Gastrocnemius medialis (tissue), 4 donors: ENCODE data around the gene ARHGEF7. TPM values are rescaled to one million over a fixed set of nuclear protein-coding genes. Genes with fewer than 3 reads are reported as not detected.

ENCODE experiments used
- ATAC-seq, 2 donors: fragments of 150-250 bp; one replicate each; pipeline ENCODE4 v1.9.1; 2016
- DNase-seq, 2 donors: peaks; one replicate each; pipeline ENCODE4 v3.0.0-alpha.2; 2019
- H3K27ac ChIP-seq, 4 donors: fragments of 200-600 bp; sonication (generic); 1 replicate in 1 of 4; 2 replicates in 3 of 4; pipeline ENCODE4 v1.5.1; 2016 to 2018; ENCODE audit warnings: mild to moderate bottlenecking in 2 of 4, moderate library complexity in 1 of 4
- H3K27me3 ChIP-seq, 3 donors: fragments of 200-600 bp; sonication (generic) in 2 of 3; 1 replicate in 1 of 3; 2 replicates in 2 of 3; pipeline versions ENCODE4 v1.5.1 to v1.6.0; 2016 to 2019; ENCODE audit warnings: mild to moderate bottlenecking in 1 of 3, moderate library complexity in 1 of 3
- H3K36me3 ChIP-seq, 2 donors: fragments of 200-600 bp; sonication (generic) in 1 of 2; one replicate each; pipeline ENCODE4 v1.5.1; 2017 to 2018
- H3K4me1 ChIP-seq, 2 donors: fragments of 200-600 bp; sonication (generic) in 1 of 2; one replicate each; pipeline ENCODE4 v1.5.1; 2016 to 2017; ENCODE audit warnings: mild to moderate bottlenecking in 2 of 2
- H3K4me3 ChIP-seq, 4 donors: fragments of 200-600 bp; sonication (generic) in 3 of 4; 1 replicate in 1 of 4; 2 replicates in 3 of 4; pipeline ENCODE4 v1.5.1; 2016 to 2019; ENCODE audit warnings: mild to moderate bottlenecking in 2 of 4
- H3K9me3 ChIP-seq, 3 donors: fragments of 200-600 bp; sonication (generic) in 2 of 3; 1 replicate in 1 of 3; 2 replicates in 2 of 3; pipeline ENCODE4 v1.5.1; 2016 to 2019
- CTCF ChIP-seq, 5 experiments: fragments of 450-650 bp in 3 of 5; fragments of 200-600 bp in 2 of 5; sonication (generic) in 2 of 5; IDR thresholded peaks in 4 of 5; conservative IDR thresholded peaks in 1 of 5; 1 replicate in 4 of 5; 2 replicates in 1 of 5; pipeline ENCODE4 v1.5.1; 2016 to 2019; ENCODE audit warnings: antibody characterized with exemption in 5 of 5, mild to moderate bottlenecking in 3 of 5, moderate library complexity in 3 of 5
- POLR2A ChIP-seq, 2 donors: fragments of 450-650 bp; IDR thresholded peaks; one replicate each; pipeline ENCODE4 v1.6.1; 2017; ENCODE audit warnings: antibody characterized with exemption in 2 of 2, mild to moderate bottlenecking in 2 of 2, moderate library complexity in 2 of 2
- in situ Hi-C, 4 donors: fragments of 200-750 bp; cut with MboI; loops; one replicate each; pipeline versions ENCODE4 v1.15.0 to v1.8.0; 2017; ENCODE audit warnings: low sequenced_read_pairs in 4 of 4
- intact Hi-C: fragments of 100-400 bp; cut with DNase I; formaldehyde crosslinking; loops from one replicate; pipeline ENCODE4 v1.15.1; 2023; ENCODE audit warnings: low total_unique reads
- total RNA-seq, 4 donors: library from RNA; depleted of rRNA; stranded (reverse); fragments of >200 nt; gene quantifications; one replicate each; pipeline versions ENCODE4 v1.1.0 to v1.2.3, GENCODE V29; 2016

ARHGEF7 gene
- total RNA-seq, 4 donors from 2014 or later = 24.5 to 56.9 (median 31.3) TPM

- Histone ChIP-seq H3K27ac (peak overlapping the region in 1 of 4 donors; percentile 14), H3K36me3 (no peaks in the 10 kb centered on the region), H3K9me3 (no peaks in the 10 kb centered on the region), H3K27me3 (no peaks in the 10 kb centered on the region), H3K4me1 (peaks cover 10 to 13% of the 10 kb centered on the region in 2 donors), H3K4me3 (no peak overlapping the region)
- DNase-seq (no peak), ATAC-seq (peak in 1 of 2 donors; percentile 39)
- in situ Hi-C loops = no loop called here
- intact Hi-C loops = no loop called here
- TF ChIP-seq POLR2A (IDR thresholded peaks at IDR 0.05) (no peak), CTCF (IDR thresholded peaks at IDR 0.05 in 4 of 5, conservative IDR thresholded peaks at IDR 0.05 in 1 of 5) (no peak)
Observed at GRCh38 chr13:111131611-111132010, 16.5 kb downstream of the ARHGEF7 start.

- in situ Hi-C loops = no loop called here
- Histone ChIP-seq H3K4me1 (peaks cover 10 to 13% of the 10 kb centered on the region in 2 donors), H3K4me3 (no peak overlapping the region), H3K36me3 (no peaks in the 10 kb centered on the region), H3K9me3 (no peaks in the 10 kb centered on the region), H3K27me3 (no peaks in the 10 kb centered on the region), H3K27ac (no peak overlapping the region)
- TF ChIP-seq POLR2A (IDR thresholded peaks at IDR 0.05) = no peak
- TF ChIP-seq CTCF (IDR thresholded peaks at IDR 0.05 in 4 of 5, conservative IDR thresholded peaks at IDR 0.05 in 1 of 5) = no peak
- ATAC-seq = no peak
- no peak for DNase-seq
- intact Hi-C loops = no loop called here
Observed at GRCh38 chr13:111132948-111133347, 17.8 kb downstream of the ARHGEF7 start.

GRCh38 chr13:111139452-111139851 is 24.3 kb downstream of the ARHGEF7 start:
- no peaks in the 10 kb centered on the region for H3K9me3 ChIP-seq
- DNase-seq (no peak), ATAC-seq (no peak)
- H3K27ac ChIP-seq = no peak overlapping the region
- H3K36me3 ChIP-seq = no peaks in the 10 kb centered on the region
- no peak for TF ChIP-seq POLR2A (IDR thresholded peaks at IDR 0.05)
- TF ChIP-seq CTCF (IDR thresholded peaks at IDR 0.05 in 4 of 5, conservative IDR thresholded peaks at IDR 0.05 in 1 of 5) = no peak
- in situ Hi-C loops (no loop called here), intact Hi-C loops (no loop called here)
- peaks cover 12 to 13% of the 10 kb centered on the region in 2 donors for H3K4me1 ChIP-seq
- H3K27me3 ChIP-seq = no peaks in the 10 kb centered on the region
- no peak overlapping the region for H3K4me3 ChIP-seq

GRCh38 chr13:111139873-111140561 is 24.9 kb downstream of the ARHGEF7 start:
- Histone ChIP-seq H3K27me3 (no peaks in the 10 kb centered on the region), H3K36me3 (no peaks in the 10 kb centered on the region), H3K4me3 (no peak overlapping the region), H3K9me3 (no peaks in the 10 kb centered on the region), H3K27ac (no peak overlapping the region), H3K4me1 (peaks cover 18 to 19% of the 10 kb centered on the region in 2 donors)
- intact Hi-C loops (no loop called here), in situ Hi-C loops (no loop called here)
- no peak for DNase-seq
- peak in 1 of 2 donors; percentile 44 for ATAC-seq
- TF ChIP-seq CTCF (IDR thresholded peaks at IDR 0.05 in 4 of 5, conservative IDR thresholded peaks at IDR 0.05 in 1 of 5) = no peak
- no peak for TF ChIP-seq POLR2A (IDR thresholded peaks at IDR 0.05)
